ENCODE results near the gene INPP5E. TPM values are rescaled to one million over a fixed set of nuclear protein-coding genes. Genes with fewer than 3 reads are reported as not detected.

The INPP5E gene
- total and polyA plus RNA-seq, 10 donors: 7.8 to 25.3 (median 17.3) TPM

GRCh38 chr9:136463578-136463977, 23.9 kb upstream of the INPP5E start:
- Histone ChIP-seq H3K9me3 (no peaks in the 10 kb centered on the region), H3K27me3 (replicated peaks in 1 of 7) (no peaks in the 10 kb centered on the region), H3K36me3 (peaks cover 32 to 100% (median 100%) of the 10 kb centered on the region in 6 donors), H3K4me1 (no peaks in the 10 kb centered on the region), H3K27ac (no peak overlapping the region), H3K4me3 (no peak overlapping the region)
- no peak for DNase-seq
- WGBS, 5 donors: 94 to 98% (median 96%) methylated on average over 14 of the region's 14 CpGs
- TF ChIP-seq POLR2AphosphoS5 (IDR thresholded peaks at IDR 0.05) (peak in 1 of 3 donors; percentile 22), CTCF (IDR thresholded peaks at IDR 0.05 in 8 of 11, conservative IDR thresholded peaks at IDR 0.05 in 3 of 11) (no peak), POLR2A (IDR thresholded peaks at IDR 0.05) (no peak)
- intact Hi-C loops (cut with DNase I; ENCODE audit: low total_unique reads): no loop called here

GRCh38 chr9:136462664-136463063, 23.0 kb upstream of the INPP5E start:
- TF ChIP-seq POLR2A (IDR thresholded peaks at IDR 0.05) (no peak), POLR2AphosphoS5 (IDR thresholded peaks at IDR 0.05) (peak in 1 of 3 donors; percentile 34), CTCF (IDR thresholded peaks at IDR 0.05 in 8 of 11, conservative IDR thresholded peaks at IDR 0.05 in 3 of 11) (no peak)
- Histone ChIP-seq H3K4me3 (no peak overlapping the region), H3K4me1 (no peaks in the 10 kb centered on the region), H3K9me3 (no peaks in the 10 kb centered on the region), H3K36me3 (peaks cover 30 to 100% (median 100%) of the 10 kb centered on the region in 6 donors), H3K27me3 (replicated peaks in 1 of 7) (no peaks in the 10 kb centered on the region), H3K27ac (no peak overlapping the region)
- DNase-seq: no peak
- intact Hi-C loops (cut with DNase I; ENCODE audit: low total_unique reads): no loop called here
- 88 to 95% (median 91%) methylated on average over 9 to 17 of the region's 17 CpGs for WGBS, 5 donors

GRCh38 chr9:136460772-136461325, 21.2 kb upstream of the INPP5E start:
- Histone ChIP-seq H3K27me3 (replicated peaks in 1 of 7) (no peaks in the 10 kb centered on the region), H3K4me1 (no peaks in the 10 kb centered on the region), H3K36me3 (peaks cover 25 to 100% (median 100%) of the 10 kb centered on the region in 6 donors), H3K27ac (no peak overlapping the region), H3K4me3 (no peak overlapping the region), H3K9me3 (no peaks in the 10 kb centered on the region)
- intact Hi-C loops (cut with DNase I; ENCODE audit: low total_unique reads): no loop called here
- no peak for TF ChIP-seq CTCF (IDR thresholded peaks at IDR 0.05 in 8 of 11, conservative IDR thresholded peaks at IDR 0.05 in 3 of 11)
- no peak for TF ChIP-seq POLR2A (IDR thresholded peaks at IDR 0.05)
- TF ChIP-seq POLR2AphosphoS5 (IDR thresholded peaks at IDR 0.05): peak in 1 of 3 donors; percentile 47
- WGBS, 5 donors: 95 to 98% (median 96%) methylated on average over 22 to 23 of the region's 23 CpGs
- DNase-seq: no peak

- no peaks in the 10 kb centered on the region for H3K27me3 ChIP-seq (replicated peaks in 1 of 7)
Observed at GRCh38 chr9:136459425-136459824, 19.8 kb upstream of the INPP5E start.

More at GRCh38 chr9:136459425-136459824, 19.8 kb upstream of the INPP5E start:
- no peak overlapping the region for H3K4me3 ChIP-seq
- TF ChIP-seq CTCF (IDR thresholded peaks at IDR 0.05 in 8 of 11, conservative IDR thresholded peaks at IDR 0.05 in 3 of 11) (no peak), POLR2A (IDR thresholded peaks at IDR 0.05) (no peak), POLR2AphosphoS5 (IDR thresholded peaks at IDR 0.05) (peak in 1 of 3 donors; percentile 24)
- no peaks in the 10 kb centered on the region for H3K4me1 ChIP-seq
- intact Hi-C loops (cut with DNase I; ENCODE audit: low total_unique reads): no loop called here
- WGBS, 5 donors: 92 to 97% (median 94%) methylated on average over 28 of the region's 28 CpGs
- H3K27ac ChIP-seq: no peak overlapping the region
- no peak for DNase-seq
- H3K9me3 ChIP-seq: no peaks in the 10 kb centered on the region
- H3K36me3 ChIP-seq: peaks cover 25 to 100% (median 100%) of the 10 kb centered on the region in 6 donors
